ENCODE measurements around the gene NPTX2. TPM values are rescaled to one million over a fixed set of nuclear protein-coding genes. Genes with fewer than 3 reads are reported as not detected.

NPTX2 gene
- total RNA-seq, 1 donor from 2014 or later = 5.6 TPM

DNA sequence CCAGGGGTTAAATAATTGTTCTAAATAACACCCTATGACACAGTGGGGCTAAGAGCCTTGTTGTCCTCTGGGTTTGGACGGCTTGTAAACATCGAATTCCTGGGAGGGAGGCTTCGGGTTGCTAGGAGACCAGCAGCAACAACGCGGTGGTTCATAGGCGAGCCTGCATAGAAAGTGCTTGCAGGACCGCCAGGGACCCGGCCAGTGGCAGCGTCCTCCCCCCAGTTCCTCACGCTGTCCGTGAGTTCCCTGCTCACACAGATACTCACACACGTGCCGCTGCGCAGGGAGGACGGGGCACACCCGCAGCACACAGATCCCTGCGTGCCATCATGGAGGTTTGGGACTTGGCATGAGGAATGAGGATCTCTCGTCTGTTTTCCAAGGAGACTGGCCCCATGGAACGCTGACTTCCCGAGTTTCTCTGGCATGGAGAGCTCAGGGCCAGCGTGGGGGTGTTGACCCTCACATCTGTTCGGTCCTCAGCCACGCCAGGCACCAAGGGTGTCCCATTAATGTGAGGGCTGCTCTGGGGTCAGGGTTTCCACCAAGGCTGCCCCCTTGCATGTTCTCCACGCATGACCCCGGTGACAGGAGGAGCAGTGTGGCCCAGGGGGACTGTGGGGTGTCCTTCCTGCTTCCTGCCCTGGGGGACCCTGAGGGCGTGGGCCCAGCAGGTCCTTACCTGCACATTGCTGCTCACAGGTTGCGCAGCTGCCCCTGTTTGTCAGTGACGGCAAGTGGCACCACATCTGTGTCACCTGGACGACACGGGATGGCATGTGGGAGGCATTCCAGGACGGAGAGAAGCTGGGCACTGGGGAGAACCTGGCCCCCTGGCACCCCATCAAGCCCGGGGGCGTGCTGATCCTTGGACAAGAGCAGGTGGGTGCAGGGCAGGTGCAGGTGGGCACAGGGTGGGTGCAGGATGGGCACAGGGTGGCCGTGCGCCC is 9.7 kb downstream of the NPTX2 start:
- Histone ChIP-seq H3K27me3 (peaks cover 16% of the 10 kb centered on the region), H3F3A (ENCODE audit: low read depth) (peaks cover 31% of the 10 kb centered on the region), H3K4me2 (no peak overlapping the region), H4K20me1 (ENCODE audit: low read depth) (peaks cover 24% of the 10 kb centered on the region), H3K9me3 (ENCODE audit: low read depth) (no peaks in the 10 kb centered on the region), H3K9ac (no peak overlapping the region), H3K4me1 (peaks cover 34% of the 10 kb centered on the region), H3K27ac (no peak overlapping the region), H3K4me3 (no peak overlapping the region), H2AFZ (replicated peaks) (no peak overlapping the region), H3K36me3 (no peaks in the 10 kb centered on the region), H3K79me2 (ENCODE audit: low read depth) (no peaks in the 10 kb centered on the region)
- Mint-ChIP-seq H3K4me3 (peak overlapping the region; percentile 46), H3K9me3 (peaks cover 6% of the 10 kb centered on the region), H3K27me3 (ENCODE audit: insufficient read depth, low read depth) (peaks cover 13% of the 10 kb centered on the region), H3K4me1 (peaks cover 63% of the 10 kb centered on the region), H3K27ac (peak overlapping the region; percentile 66), H3K36me3 (peaks cover 16% of the 10 kb centered on the region)
- TF ChIP-seq EZH2phosphoT487 (IDR thresholded peaks at IDR 0.05) = no peak
- TF ChIP-seq, protein P1, sequence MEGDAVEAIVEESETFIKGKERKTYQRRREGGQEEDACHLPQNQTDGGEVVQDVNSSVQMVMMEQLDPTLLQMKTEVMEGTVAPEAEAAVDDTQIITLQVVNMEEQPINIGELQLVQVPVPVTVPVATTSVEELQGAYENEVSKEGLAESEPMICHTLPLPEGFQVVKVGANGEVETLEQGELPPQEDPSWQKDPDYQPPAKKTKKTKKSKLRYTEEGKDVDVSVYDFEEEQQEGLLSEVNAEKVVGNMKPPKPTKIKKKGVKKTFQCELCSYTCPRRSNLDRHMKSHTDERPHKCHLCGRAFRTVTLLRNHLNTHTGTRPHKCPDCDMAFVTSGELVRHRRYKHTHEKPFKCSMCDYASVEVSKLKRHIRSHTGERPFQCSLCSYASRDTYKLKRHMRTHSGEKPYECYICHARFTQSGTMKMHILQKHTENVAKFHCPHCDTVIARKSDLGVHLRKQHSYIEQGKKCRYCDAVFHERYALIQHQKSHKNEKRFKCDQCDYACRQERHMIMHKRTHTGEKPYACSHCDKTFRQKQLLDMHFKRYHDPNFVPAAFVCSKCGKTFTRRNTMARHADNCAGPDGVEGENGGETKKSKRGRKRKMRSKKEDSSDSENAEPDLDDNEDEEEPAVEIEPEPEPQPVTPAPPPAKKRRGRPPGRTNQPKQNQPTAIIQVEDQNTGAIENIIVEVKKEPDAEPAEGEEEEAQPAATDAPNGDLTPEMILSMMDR (IDR thresholded peaks at IDR 0.05) = no peak
- TF ChIP-seq EZH2 (IDR thresholded peaks at IDR 0.05) = no peak
- DNase-seq (ENCODE audit: low spot score) = peak; percentile 75

DNA sequence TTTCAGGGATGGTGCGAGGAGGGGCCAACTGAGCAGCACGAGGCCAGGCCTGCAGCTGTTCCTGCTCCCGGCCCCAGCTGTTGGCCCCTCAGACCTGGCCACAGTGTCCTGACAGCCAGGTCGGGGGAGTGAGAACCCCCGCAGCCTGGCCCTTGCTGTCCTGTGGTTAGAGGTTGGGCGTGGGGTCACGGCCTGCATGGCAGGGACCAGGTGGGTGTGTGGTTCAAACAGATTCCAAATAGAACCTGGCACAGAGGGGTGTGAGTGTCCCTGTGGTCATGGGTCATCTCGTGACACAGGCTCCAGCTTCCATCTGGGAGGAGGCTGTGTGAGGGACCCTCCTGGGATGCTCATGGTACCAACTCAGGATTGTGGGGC is 10.3 kb downstream of the NPTX2 start:
- Mint-ChIP-seq H3K4me3 (no peak overlapping the region), H3K27ac (no peak overlapping the region), H3K4me1 (peaks cover 59% of the 10 kb centered on the region), H3K9me3 (peaks cover 13% of the 10 kb centered on the region), H3K27me3 (ENCODE audit: insufficient read depth, low read depth) (peaks cover 9% of the 10 kb centered on the region), H3K36me3 (peaks cover 16% of the 10 kb centered on the region)
- no peak overlapping the region for H3K9ac ChIP-seq
- no peak overlapping the region for H3K27ac ChIP-seq
- H3K79me2 ChIP-seq (ENCODE audit: low read depth) = no peaks in the 10 kb centered on the region
- H3K4me2 ChIP-seq = no peak overlapping the region
- TF ChIP-seq, protein P1 (IDR thresholded peaks at IDR 0.05) = no peak
- TF ChIP-seq EZH2 (IDR thresholded peaks at IDR 0.05) (no peak), EZH2phosphoT487 (IDR thresholded peaks at IDR 0.05) (no peak)
- no peak for DNase-seq (ENCODE audit: low spot score)
- H3K36me3 ChIP-seq = no peaks in the 10 kb centered on the region
- no peaks in the 10 kb centered on the region for H3K9me3 ChIP-seq (ENCODE audit: low read depth)
- H3K4me1 ChIP-seq = peaks cover 28% of the 10 kb centered on the region
- no peak overlapping the region for H2AFZ ChIP-seq (replicated peaks)
- peaks cover 25% of the 10 kb centered on the region for H3F3A ChIP-seq (ENCODE audit: low read depth)
- peaks cover 20% of the 10 kb centered on the region for H3K27me3 ChIP-seq
- peaks cover 17% of the 10 kb centered on the region for H4K20me1 ChIP-seq (ENCODE audit: low read depth)
- H3K4me3 ChIP-seq = no peak overlapping the region

DNA sequence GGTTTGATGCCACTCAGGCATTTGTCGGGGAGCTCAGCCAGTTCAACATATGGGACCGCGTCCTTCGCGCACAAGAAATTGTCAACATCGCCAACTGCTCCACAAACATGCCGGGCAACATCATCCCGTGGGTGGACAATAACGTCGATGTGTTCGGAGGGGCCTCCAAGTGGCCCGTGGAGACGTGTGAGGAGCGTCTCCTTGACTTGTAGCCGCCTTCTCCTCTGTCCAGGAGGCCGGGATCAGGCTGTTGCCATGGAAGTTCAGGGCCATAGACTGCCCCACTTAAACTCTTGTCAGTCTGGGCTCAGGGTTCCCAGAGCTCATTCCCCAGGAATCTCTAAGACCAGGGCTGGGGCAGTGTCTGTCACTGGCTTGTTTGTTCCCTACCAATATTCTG is 11.3 kb downstream of the NPTX2 start:
- no peaks in the 10 kb centered on the region for H3K36me3 ChIP-seq
- H2AFZ ChIP-seq (replicated peaks) = no peak overlapping the region
- H3K9me3 Mint-ChIP-seq = peaks cover 15% of the 10 kb centered on the region
- peaks cover 52% of the 10 kb centered on the region for H3K4me1 Mint-ChIP-seq
- H3K9me3 ChIP-seq (ENCODE audit: low read depth) = no peaks in the 10 kb centered on the region
- peaks cover 21% of the 10 kb centered on the region for H3K27me3 ChIP-seq
- peaks cover 16% of the 10 kb centered on the region for H3K36me3 Mint-ChIP-seq
- peak overlapping the region; percentile 71 for H3K4me2 ChIP-seq
- H3F3A ChIP-seq (ENCODE audit: low read depth) = peaks cover 25% of the 10 kb centered on the region
- peak overlapping the region; percentile 82 for H3K4me3 Mint-ChIP-seq
- H4K20me1 ChIP-seq (ENCODE audit: low read depth) = peaks cover 13% of the 10 kb centered on the region
- peaks cover 9% of the 10 kb centered on the region for H3K27me3 Mint-ChIP-seq (ENCODE audit: insufficient read depth, low read depth)
- H3K27ac ChIP-seq = no peak overlapping the region
- no peaks in the 10 kb centered on the region for H3K79me2 ChIP-seq (ENCODE audit: low read depth)
- H3K9ac ChIP-seq = no peak overlapping the region
- no peak overlapping the region for H3K27ac Mint-ChIP-seq
- no peak for TF ChIP-seq EZH2phosphoT487 (IDR thresholded peaks at IDR 0.05)
- TF ChIP-seq, protein P1 (IDR thresholded peaks at IDR 0.05) = no peak
- no peak for TF ChIP-seq EZH2 (IDR thresholded peaks at IDR 0.05)
- no peak for DNase-seq (ENCODE audit: low spot score)
- H3K4me3 ChIP-seq = peak overlapping the region; percentile 32
- peaks cover 27% of the 10 kb centered on the region for H3K4me1 ChIP-seq

Data from neural progenitor cell (in vitro differentiated cells).